LNCAP (cell line): ENCODE results near the gene DLD.

Experiments used
- CTCF ChIP-seq: fragments of 450-650 bp; IDR thresholded peaks from 2 replicates; pipeline ENCODE4 v1.5.1; 2017; ENCODE audit warnings: mild to moderate bottlenecking

The DLD gene

GRCh38 chr7:107957436-107957835 is 66.5 kb downstream of the DLD start:
- no peak for TF ChIP-seq CTCF

GRCh38 chr7:107958764-107959526 is 68.0 kb downstream of the DLD start:
- no peak for TF ChIP-seq CTCF

GRCh38 chr7:107959527-107959898 is 68.5 kb downstream of the DLD start:
- no peak for TF ChIP-seq CTCF

GRCh38 chr7:107960272-107960671 is 69.3 kb downstream of the DLD start:
- no peak for TF ChIP-seq CTCF

- TF ChIP-seq CTCF, result no peak
These were observed 70.4 kb downstream of the DLD start for GRCh38 chr7:107961405-107961804.

- no peak for TF ChIP-seq CTCF
These were observed 71.8 kb downstream of the DLD start for GRCh38 chr7:107962817-107963216.

GRCh38 chr7:107964510-107964909 is 73.5 kb downstream of the DLD start:
- no peak for TF ChIP-seq CTCF

- no peak for TF ChIP-seq CTCF
These were observed 75.7 kb downstream of the DLD start for GRCh38 chr7:107966711-107967110.
